ENCODE results near the gene SEMA3F.

The SEMA3F gene

GRCh38 chr3:50168388-50168787 lies 13.3 kb downstream of the SEMA3F start:
- no peaks in the 10 kb centered on the region for H3K4me1 ChIP-seq (ENCODE audit: low read length)
- no peaks in the 10 kb centered on the region for H3K27me3 ChIP-seq (ENCODE audit: low read depth, low read length)
- no peak overlapping the region for H3K4me2 ChIP-seq (ENCODE audit: low read length)
- no peak overlapping the region for H3K4me3 ChIP-seq (ENCODE audit: low read length)
- H3K9me3 ChIP-seq (ENCODE audit: insufficient read depth, low read length) = no peaks in the 10 kb centered on the region
- H3K9ac ChIP-seq (ENCODE audit: low read length) = no peak overlapping the region
- H2AFZ ChIP-seq (ENCODE audit: low read depth, low read length) = no peak overlapping the region
- no peak overlapping the region for H3K27ac ChIP-seq (ENCODE audit: low read length)
- TF ChIP-seq EZH2phosphoT487 (IDR thresholded peaks at IDR 0.05; ENCODE audit: low read depth) (no peak), CTCF (IDR thresholded peaks at IDR 0.05; ENCODE audit: low read depth, low read length) (no peak)
- no peaks in the 10 kb centered on the region for H3K36me3 ChIP-seq (replicated peaks; ENCODE audit: low read depth, low read length)
- H4K20me1 ChIP-seq (ENCODE audit: insufficient read depth, low read length) = no peaks in the 10 kb centered on the region
- H3K79me2 ChIP-seq (ENCODE audit: low read length) = no peaks in the 10 kb centered on the region

GRCh38 chr3:50168791-50169190 lies 13.7 kb downstream of the SEMA3F start:
- Histone ChIP-seq H3K9me3 (ENCODE audit: insufficient read depth, low read length) (no peaks in the 10 kb centered on the region), H3K79me2 (ENCODE audit: low read length) (no peaks in the 10 kb centered on the region), H3K9ac (ENCODE audit: low read length) (no peak overlapping the region)

GRCh38 chr3:50169232-50169832 lies 14.2 kb downstream of the SEMA3F start:
- Histone ChIP-seq H3K27ac (ENCODE audit: low read length) (no peak overlapping the region), H3K4me1 (ENCODE audit: low read length) (no peaks in the 10 kb centered on the region), H3K4me2 (ENCODE audit: low read length) (no peak overlapping the region)

More at GRCh38 chr3:50168791-50169190, 13.7 kb downstream of the SEMA3F start:
- Histone ChIP-seq H3K27me3 (ENCODE audit: low read depth, low read length) (no peaks in the 10 kb centered on the region), H3K4me2 (ENCODE audit: low read length) (no peak overlapping the region), H3K36me3 (replicated peaks; ENCODE audit: low read depth, low read length) (no peaks in the 10 kb centered on the region), H4K20me1 (ENCODE audit: insufficient read depth, low read length) (no peaks in the 10 kb centered on the region), H3K4me1 (ENCODE audit: low read length) (no peaks in the 10 kb centered on the region), H3K4me3 (ENCODE audit: low read length) (no peak overlapping the region), H2AFZ (ENCODE audit: low read depth, low read length) (no peak overlapping the region), H3K27ac (ENCODE audit: low read length) (no peak overlapping the region)
- no peak for TF ChIP-seq EZH2phosphoT487 (IDR thresholded peaks at IDR 0.05; ENCODE audit: low read depth)
- TF ChIP-seq CTCF (IDR thresholded peaks at IDR 0.05; ENCODE audit: low read depth, low read length) = no peak

GRCh38 chr3:50169858-50170257 lies 14.7 kb downstream of the SEMA3F start:
- Histone ChIP-seq H3K27ac (ENCODE audit: low read length) (no peak overlapping the region), H4K20me1 (ENCODE audit: insufficient read depth, low read length) (no peaks in the 10 kb centered on the region), H3K36me3 (replicated peaks; ENCODE audit: low read depth, low read length) (no peaks in the 10 kb centered on the region), H3K4me3 (ENCODE audit: low read length) (no peak overlapping the region), H3K4me2 (ENCODE audit: low read length) (no peak overlapping the region), H3K9ac (ENCODE audit: low read length) (no peak overlapping the region), H3K27me3 (ENCODE audit: low read depth, low read length) (no peaks in the 10 kb centered on the region), H3K79me2 (ENCODE audit: low read length) (no peaks in the 10 kb centered on the region), H3K4me1 (ENCODE audit: low read length) (no peaks in the 10 kb centered on the region), H2AFZ (ENCODE audit: low read depth, low read length) (no peak overlapping the region), H3K9me3 (ENCODE audit: insufficient read depth, low read length) (no peaks in the 10 kb centered on the region)
- TF ChIP-seq CTCF (IDR thresholded peaks at IDR 0.05; ENCODE audit: low read depth, low read length) (no peak), EZH2phosphoT487 (IDR thresholded peaks at IDR 0.05; ENCODE audit: low read depth) (no peak)

More at GRCh38 chr3:50169232-50169832, 14.2 kb downstream of the SEMA3F start:
- H3K9ac ChIP-seq (ENCODE audit: low read length) = no peak overlapping the region
- TF ChIP-seq EZH2phosphoT487 (IDR thresholded peaks at IDR 0.05; ENCODE audit: low read depth) (no peak), CTCF (IDR thresholded peaks at IDR 0.05; ENCODE audit: low read depth, low read length) (no peak)
- H3K79me2 ChIP-seq (ENCODE audit: low read length) = no peaks in the 10 kb centered on the region
- no peaks in the 10 kb centered on the region for H3K27me3 ChIP-seq (ENCODE audit: low read depth, low read length)
- H3K9me3 ChIP-seq (ENCODE audit: insufficient read depth, low read length) = no peaks in the 10 kb centered on the region
- no peaks in the 10 kb centered on the region for H3K36me3 ChIP-seq (replicated peaks; ENCODE audit: low read depth, low read length)
- no peak overlapping the region for H3K4me3 ChIP-seq (ENCODE audit: low read length)
- H4K20me1 ChIP-seq (ENCODE audit: insufficient read depth, low read length) = no peaks in the 10 kb centered on the region
- no peak overlapping the region for H2AFZ ChIP-seq (ENCODE audit: low read depth, low read length)
